AG04450 (cell line): ENCODE measurements around the gene CA14. TPM values are rescaled to one million over a fixed set of nuclear protein-coding genes. Genes with fewer than 3 reads are reported as not detected.
"Not testable (repeated sequence)": the region's sequence is repeated elsewhere in the genome, so short reads cannot be mapped to it uniquely, and the experiment has no call there.

ENCODE experiments used
- CTCF ChIA-PET: fragments of 300-600, 350-600 bp; formaldehyde crosslinking; extraction: SDS; loops from one replicate; lab custom pipeline; 2022; ENCODE audit warnings: antibody characterized with exemption, inconsistent platforms; lab: Charles Lee
- POLR2A ChIA-PET: fragments of 350-600 bp; formaldehyde crosslinking; extraction: SDS; loops from one replicate; lab custom pipeline; 2021; ENCODE audit warnings: antibody characterized with exemption, inconsistent platforms; lab: Yijun Ruan, JAX
- DNase-seq: peaks from one replicate; pipeline ENCODE4 v3.0.0-alpha.2; 2011; ENCODE audit warnings: low read depth, low spot score
- H3K27ac ChIP-seq: one replicate; pipeline ENCODE4 v1.5.1; 2012; ENCODE audit warnings: low read depth, low read length, control low read depth
- H3K27me3 ChIP-seq: one replicate; pipeline ENCODE4 v1.6.0; 2012; ENCODE audit warnings: low read length; ENCODE audit not compliant: control insufficient read depth, insufficient read depth
- H3K4me3 ChIP-seq: 2 replicates; pipeline ENCODE4 v1.5.1; 2011; ENCODE audit warnings: mild to moderate bottlenecking, low read depth, low read length, control low read depth
- H3K9me3 ChIP-seq: 2 replicates; pipeline ENCODE4 v1.5.1; 2012; ENCODE audit warnings: low read length; ENCODE audit not compliant: control insufficient read depth, insufficient read depth
- CTCF ChIP-seq: IDR thresholded peaks from 2 replicates; pipeline ENCODE4 v1.5.1; 2011; ENCODE audit warnings: low read depth, low read length, control low read depth, inconsistent platforms
- polyA plus RNA-seq: library from polyadenylated mRNA; depleted of rRNA; stranded (reverse); fragments of >200 nt; gene quantifications from 2 replicates; pipeline ENCODE4 v1.2.3, GENCODE V29; 2011

CA14 gene
- polyA plus RNA-seq, 1 experiment = 0.09 TPM

- ChIA-PET POLR2A (interaction anchor here (0.6 kb wide), 1 partner anchor 142 kb away, joined by 3 read pairs; no protein-coding TSS in a partner anchor), CTCF (interaction anchor here (0.7 to 1.0 kb wide), 2 partner anchors 9 to 26 kb away, joined by 4 to 8 read pairs; no protein-coding TSS in a partner anchor)
- Histone ChIP-seq H3K9me3 (no peaks in the 10 kb centered on the region), H3K27me3 (no peaks in the 10 kb centered on the region), H3K4me3 (peak overlapping the region; percentile 60), H3K27ac (peak overlapping the region; percentile 63)
- peak; percentile 41 for TF ChIP-seq CTCF
- DNase-seq = peak; percentile 82
Measured at GRCh38 chr1:150213170-150214098, 44.1 kb upstream of the CA14 start.

GRCh38 chr1:150214099-150214756 is 43.3 kb upstream of the CA14 start:
- H3K9me3 ChIP-seq, H3K27me3 ChIP-seq, DNase-seq, POLR2A ChIA-PET: not testable (repeated sequence)
- H3K4me3 ChIP-seq = peak overlapping the region; percentile 60; the same call in 1 of the 2 replicates
- peak overlapping the region; percentile 63 for H3K27ac ChIP-seq
- CTCF ChIA-PET = interaction anchor here (0.7 to 1.0 kb wide), 3 partner anchors 8 to 252 kb away, joined by 3 to 8 read pairs (median 4); no protein-coding TSS in a partner anchor

DNA sequence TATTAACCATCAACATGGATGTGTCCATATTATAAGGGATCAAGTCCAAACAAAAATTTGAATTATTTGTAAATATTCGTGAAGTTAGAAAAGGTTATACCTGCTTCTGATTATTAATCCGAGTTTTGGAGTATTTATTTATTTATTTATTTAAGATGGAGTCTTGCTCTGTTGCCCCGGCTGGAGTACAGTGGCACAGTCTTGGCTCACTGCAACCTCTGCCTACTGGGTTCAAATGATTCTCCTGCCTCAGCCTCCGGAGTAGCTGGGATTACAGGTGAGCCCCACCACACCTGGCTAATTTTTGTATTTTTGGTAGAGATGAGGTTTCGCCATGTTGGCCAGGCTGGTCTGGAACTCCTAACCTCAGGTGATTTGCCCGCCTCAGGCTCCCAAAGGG is 41.7 kb upstream of the CA14 start:
- not testable (repeated sequence) for H3K27me3 ChIP-seq, DNase-seq, H3K27ac ChIP-seq, H3K4me3 ChIP-seq, H3K9me3 ChIP-seq
- POLR2A ChIA-PET = interaction anchor here (0.6 kb wide), 1 partner anchor 38 kb away, joined by 4 read pairs; no protein-coding TSS in a partner anchor
- CTCF ChIA-PET = interaction anchor here (1.5 kb wide), 1 partner anchor 29 kb away, joined by 11 read pairs; no protein-coding TSS in a partner anchor

- no peak overlapping the region for H3K4me3 ChIP-seq
- no peak for DNase-seq
- ChIA-PET POLR2A (no interaction called here), CTCF (interaction anchor here (0.7 to 1.7 kb wide), 2 partner anchors 148 to 218 kb away, joined by 3 to 7 read pairs; no protein-coding TSS in a partner anchor)
- no peaks in the 10 kb centered on the region for H3K9me3 ChIP-seq
- TF ChIP-seq CTCF = peak; percentile 63
- no peaks in the 10 kb centered on the region for H3K27me3 ChIP-seq
- H3K27ac ChIP-seq = no peak overlapping the region
Measured at GRCh38 chr1:150221552-150221951, 36.0 kb upstream of the CA14 start.

DNA sequence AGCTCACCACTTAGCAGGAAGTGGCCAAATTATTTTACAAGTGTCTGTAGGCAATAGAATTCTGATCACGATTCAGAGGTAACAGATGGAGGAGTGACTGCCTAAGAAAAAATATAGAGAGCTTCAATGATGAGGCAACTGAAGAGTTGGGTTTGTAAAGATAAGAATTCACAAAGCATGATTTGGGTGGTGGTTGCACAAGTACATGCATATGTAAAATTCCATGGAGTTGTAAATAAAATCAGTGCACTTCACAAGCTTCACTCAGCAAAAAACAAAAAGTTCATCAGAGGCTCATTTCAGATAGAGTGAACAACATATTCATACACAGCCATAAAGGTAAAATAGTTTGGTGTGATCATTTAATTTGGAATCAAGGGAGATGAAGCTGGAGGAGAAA is 32.6 kb upstream of the CA14 start:
- CTCF ChIA-PET = interaction anchor here (1.1 kb wide), 1 partner anchor 37 kb away, joined by 3 read pairs; no protein-coding TSS in a partner anchor
- Histone ChIP-seq H3K4me3 (no peak overlapping the region), H3K9me3 (no peaks in the 10 kb centered on the region), H3K27me3 (no peaks in the 10 kb centered on the region), H3K27ac (no peak overlapping the region)
- no peak for DNase-seq
- POLR2A ChIA-PET = no interaction called here
- no peak for TF ChIP-seq CTCF
